Measurements from ENCODE around the gene HOXA6. TPM values are rescaled to one million over a fixed set of nuclear protein-coding genes. Genes with fewer than 3 reads are reported as not detected.

HOXA6 gene
- total RNA-seq, 1 donor from 2014 or later: 22.0 TPM

GRCh38 chr7:27172823-27173510 is 25.4 kb upstream of the HOXA6 start:
- no peak for DNase-seq (ENCODE audit: low read depth)

DNA sequence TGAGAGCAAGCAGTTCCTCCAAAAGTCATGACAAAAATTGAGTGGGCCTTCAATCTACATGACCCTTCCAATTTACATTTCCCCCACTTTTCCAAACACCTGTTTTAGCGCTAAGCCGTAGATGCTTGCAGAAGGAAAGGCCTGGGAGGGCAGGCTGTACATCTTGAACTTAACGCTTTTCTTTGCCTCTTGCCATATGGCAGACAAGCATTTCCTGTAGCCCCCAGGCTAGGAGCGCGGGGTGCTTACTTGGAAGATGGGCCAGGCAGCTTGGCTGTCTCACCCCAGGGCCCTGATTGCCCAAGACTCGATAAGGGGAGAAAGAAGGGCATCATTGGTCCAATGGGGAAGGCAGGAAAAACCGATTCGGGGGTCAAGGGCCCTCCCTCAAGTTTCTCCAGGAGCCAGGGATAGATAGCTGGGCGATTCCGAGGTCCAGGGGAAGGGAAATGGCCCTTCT is 24.8 kb upstream of the HOXA6 start:
- no peak for DNase-seq (ENCODE audit: low read depth)

DNA sequence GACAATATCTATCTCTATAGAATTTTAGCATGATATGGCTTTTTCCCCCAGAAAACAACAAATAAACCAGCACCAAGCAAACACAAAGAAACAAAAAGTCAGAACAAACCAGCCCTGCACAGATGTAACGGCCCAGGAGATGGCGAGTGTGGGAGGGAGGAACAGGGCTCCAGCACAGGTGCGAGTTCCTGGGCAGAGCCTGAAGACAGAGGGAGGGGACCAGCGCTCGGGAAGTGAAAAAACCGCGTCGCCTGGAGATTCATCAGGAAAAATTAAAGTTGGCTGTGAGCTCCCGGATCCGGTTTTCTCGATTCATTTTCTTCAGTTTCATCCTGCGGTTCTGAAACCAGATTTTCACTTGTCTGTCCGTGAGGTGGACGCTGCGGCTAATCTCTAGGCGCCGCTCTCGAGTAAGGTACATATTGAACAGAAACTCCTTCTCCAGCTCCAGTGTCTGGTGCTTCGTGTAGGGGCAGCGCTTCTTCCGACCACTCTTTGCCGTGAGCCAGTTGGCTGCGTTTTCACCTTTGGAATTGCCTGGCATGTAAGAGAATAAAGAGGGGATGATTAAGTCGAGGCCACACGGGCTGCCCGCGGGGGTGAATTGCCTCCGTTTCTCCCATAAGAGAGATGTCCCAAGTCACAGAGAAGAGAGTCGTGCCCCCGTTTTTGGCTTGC is 24.2 kb upstream of the HOXA6 start:
- DNase-seq (ENCODE audit: low read depth): no peak

- no peak for DNase-seq (ENCODE audit: low read depth)
Observed at GRCh38 chr7:27171325-27171636, 23.7 kb upstream of the HOXA6 start.

DNA sequence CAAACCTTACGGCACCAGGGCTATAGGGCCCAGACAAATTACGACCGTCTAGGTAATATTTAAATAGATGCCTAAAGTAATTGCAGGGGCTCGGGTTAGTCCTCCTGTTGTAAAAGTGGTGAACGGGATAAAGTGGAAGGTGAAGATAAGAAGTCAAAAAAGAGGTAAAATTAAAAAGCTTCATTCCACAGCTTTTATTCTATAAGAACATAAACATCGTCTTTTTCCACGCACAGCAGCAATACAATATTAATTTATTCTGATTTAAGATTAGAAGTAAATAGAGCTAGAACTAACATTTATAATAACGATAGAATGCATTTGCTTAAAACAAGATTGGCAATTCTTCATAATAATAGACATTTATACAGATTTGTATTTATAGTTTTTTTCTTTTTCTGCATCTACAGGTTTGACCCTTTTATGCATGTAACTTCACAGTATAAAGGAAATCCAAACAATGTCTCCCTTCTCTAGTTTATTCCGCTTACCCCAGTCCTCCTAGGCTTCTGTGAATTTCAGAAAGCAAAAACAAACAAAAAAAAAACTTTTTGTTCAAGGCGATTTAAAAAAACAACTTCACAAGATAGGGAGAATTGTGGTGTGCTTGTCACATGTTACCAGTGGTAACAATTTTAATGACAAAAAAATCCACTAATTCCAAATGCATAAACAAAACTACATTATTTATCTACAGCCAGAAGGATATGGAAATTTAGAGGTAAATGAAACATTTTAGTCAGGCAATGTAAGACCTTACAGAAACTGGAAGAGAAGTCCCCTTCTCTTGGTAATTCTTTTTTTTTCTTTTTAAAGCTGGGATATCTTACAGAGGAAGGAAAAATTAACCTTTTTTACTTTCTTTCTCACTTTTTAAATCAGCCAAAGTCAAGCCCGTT is 23.1 kb upstream of the HOXA6 start:
- DNase-seq (ENCODE audit: low read depth): no peak

GRCh38 chr7:27169658-27170425 is 22.3 kb upstream of the HOXA6 start:
- DNase-seq (ENCODE audit: low read depth): peak; percentile 61

- no peak for DNase-seq (ENCODE audit: low read depth)
Observed at GRCh38 chr7:27168265-27168947, 20.8 kb upstream of the HOXA6 start.

GRCh38 chr7:27167916-27168264 is 20.3 kb upstream of the HOXA6 start:
- DNase-seq (ENCODE audit: low read depth): no peak

DNA sequence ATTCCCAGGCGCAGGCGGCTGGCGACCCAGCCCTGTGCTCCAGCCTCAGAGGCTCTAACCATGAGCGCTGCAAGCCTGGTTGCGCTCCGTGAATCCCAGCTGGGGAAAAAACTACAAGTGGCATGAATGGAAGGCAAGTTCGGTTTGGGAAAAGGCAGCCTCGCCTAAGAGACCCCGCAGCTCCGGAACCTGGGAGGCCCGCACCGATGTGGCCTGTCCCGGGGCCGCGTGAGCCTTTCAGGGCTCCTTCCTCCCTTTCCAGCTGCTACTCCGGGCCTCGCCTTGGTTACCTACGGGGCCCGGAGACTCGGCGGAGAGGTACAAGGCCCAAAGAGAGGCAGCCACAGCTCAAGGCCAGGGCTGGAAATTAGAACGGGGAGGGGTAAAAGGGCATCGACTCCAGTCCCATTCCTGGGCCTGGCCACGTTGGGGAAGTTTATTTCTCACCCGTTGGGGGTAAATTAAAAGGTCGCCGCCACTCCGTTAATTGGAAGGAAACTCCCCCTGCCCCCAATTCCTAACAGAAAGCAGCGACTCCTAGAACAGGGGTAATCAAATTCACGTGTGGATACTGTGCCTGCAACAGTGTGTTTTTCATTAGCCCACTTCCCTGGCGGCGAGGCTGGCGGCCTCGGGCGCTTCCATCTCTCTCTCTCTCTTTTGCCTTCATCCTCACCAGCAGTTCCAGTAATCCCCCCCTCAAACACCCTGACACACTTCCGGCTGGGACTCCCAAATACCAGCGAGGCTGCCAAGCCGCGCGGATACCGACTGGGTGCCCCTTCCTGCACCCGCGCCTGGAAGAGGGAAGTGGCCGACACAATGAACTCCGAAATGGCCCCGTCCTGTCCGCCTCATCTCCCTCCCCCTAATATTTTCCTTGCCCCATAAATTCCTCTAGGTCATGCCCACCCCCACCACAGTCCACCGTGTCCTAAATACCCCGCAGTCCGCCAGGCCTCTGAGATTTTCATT is 19.2 kb upstream of the HOXA6 start:
- peak; percentile 61 for DNase-seq (ENCODE audit: low read depth)

GRCh38 chr7:27165996-27166530 is 18.5 kb upstream of the HOXA6 start:
- no peak for DNase-seq (ENCODE audit: low read depth)

DNA sequence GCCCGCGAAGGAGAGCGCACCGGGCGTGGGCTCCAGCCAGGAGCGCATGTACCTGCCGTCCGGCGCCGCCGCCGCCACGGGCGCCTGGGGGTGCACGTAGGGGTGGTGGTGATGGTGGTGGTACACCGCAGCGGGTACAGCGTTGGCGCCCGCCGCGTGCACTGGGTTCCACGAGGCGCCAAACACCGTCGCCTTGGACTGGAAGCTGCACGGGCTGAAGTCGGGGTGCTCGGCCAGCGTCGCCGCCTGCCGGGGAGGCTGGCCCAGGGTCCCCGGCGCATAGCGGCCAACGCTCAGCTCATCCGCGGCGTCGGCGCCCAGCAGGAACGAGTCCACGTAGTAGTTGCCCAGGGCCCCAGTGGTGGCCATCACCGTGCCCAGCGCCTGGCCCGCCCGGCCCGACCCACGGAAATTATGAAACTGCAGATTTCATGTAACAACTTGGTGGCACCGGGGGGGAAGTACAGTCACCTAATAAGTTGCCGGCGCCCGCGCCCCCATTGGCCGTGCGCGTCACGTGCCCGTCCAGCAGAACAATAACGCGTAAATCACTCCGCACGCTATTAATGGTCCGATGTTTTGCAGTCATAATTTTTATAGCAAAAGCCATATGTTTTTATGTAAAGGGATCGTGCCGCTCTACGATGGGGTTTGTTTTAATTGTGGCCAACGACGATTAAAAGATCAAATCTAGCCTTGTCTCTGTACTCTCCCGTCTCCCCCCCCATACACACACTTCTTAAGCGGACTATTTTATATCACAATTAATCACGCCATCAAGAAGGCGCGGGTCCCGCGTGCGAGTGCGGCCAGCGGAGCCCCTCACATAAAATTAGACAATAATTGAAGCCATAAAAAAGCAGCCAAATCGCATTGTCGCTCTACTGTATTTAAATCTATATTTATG is 17.8 kb upstream of the HOXA6 start, which contains the start of gene HOXA9:
Gene HOXA9, minus strand, starts transcription at position 449 of the 907 bp plus-strand sequence. Its CDS starts 80 bp downstream, at position 369.
- peak; percentile 80 for DNase-seq (ENCODE audit: low read depth)

DNA sequence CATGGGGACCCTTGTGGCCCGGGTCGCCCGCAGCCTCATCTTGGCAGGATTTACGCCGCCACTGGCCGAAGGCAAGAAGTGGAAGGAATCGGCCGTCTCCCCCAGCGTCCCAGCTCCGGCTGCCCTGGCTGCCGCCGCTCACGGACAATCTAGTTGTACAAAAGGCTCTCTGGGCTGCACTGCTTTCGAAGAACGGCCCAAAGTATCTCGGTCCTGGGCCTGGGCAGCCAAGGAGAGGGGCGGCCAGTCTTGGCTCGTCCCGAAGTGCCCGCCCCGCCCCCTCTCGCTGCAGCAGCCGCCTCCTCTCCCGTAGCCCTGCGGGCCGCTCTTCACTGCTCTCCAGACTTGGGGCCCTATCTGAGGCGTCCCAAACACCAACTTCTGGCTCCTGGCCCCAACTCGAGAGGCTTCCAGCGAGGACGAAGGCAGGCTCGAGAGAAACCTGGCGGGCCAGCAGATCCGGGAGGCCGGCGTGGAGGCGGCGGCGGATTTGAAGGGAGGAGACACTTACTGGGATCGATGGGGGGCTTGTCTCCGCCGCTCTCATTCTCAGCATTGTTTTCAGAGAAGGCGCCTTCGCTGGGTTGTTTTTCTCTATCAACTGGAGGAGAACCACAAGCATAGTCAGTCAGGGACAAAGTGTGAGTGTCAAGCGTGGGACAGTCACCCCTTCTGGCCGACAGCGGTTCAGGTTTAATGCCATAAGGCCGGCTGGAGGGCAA is 17.0 kb upstream of the HOXA6 start:
- DNase-seq (ENCODE audit: low read depth): no peak

- no peak for DNase-seq (ENCODE audit: low read depth)
Observed at GRCh38 chr7:27164045-27164366, 16.4 kb upstream of the HOXA6 start.

DNA sequence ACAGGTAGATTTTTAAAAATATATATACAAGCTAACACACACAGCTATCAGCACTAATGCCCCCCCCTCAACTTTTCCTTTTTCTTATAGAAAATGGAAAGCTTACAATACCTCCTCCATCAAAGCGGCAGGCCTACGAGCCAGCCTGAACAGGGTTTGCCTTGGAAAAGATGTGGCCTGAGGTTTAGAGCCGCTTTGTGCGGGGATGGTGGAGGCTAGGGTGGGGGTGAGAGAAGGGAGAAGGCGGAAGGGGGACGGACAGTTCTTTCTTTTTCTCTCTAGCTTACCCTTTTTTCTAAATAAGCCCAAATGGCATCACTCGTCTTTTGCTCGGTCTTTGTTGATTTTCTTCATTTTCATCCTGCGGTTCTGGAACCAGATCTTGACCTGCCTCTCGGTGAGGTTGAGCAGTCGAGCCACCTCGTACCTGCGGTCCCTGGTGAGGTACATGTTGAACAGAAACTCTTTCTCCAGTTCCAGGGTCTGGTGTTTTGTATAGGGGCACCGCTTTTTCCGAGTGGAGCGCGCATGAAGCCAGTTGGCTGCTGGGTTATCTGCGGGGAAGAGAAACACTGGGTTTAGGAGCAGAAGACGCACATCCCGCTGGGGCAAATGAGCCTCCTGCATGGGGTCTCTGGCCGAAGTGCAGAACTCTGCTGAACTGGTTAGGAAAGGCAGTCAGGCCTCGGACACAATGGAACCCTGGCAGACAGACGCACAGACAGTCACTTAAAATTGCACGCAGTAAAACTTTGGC is 15.9 kb upstream of the HOXA6 start:
- no peak for DNase-seq (ENCODE audit: low read depth)

- no peak for DNase-seq (ENCODE audit: low read depth)
Observed at GRCh38 chr7:27162561-27163287, 15.2 kb upstream of the HOXA6 start.

DNA sequence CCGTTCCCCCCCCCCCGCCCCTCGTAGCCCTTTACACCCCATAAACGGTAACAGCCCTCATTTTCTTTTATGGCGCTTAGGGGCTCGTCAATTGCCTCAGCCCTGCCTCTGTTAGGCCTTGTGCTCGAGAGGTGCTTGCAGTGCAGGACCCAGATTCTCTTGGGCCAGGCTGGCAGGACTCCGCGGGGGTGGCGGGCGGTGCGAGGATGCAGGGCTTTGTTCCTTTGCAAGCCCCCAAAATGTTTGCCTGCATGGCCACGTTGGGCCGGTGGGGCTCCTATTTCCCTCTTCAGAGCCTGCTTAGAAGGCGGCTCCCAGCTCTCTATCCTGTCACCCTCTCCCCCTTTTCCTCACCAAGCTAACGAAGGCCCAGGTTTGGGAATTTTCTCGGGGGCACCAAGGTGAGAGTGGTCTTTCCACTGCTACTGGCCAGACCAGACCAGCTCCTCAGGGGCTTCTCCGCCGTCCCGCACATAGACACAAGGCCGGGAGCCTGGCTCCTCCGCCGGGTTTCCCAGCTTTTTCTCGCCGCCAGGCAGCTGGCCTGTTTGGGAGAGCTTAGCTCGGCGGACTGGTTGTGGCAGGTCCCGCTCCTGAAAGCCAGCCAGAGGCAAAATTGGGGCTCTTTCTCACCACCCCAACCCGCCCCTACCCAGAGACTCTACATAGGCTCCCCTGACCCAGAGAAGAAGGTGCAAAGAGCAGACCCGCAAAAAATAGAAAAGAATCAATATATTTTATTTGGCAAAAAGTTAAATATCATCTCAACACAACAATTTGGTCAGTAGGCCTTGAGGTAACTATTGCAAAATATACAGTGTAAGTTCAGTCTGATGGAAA is 14.4 kb upstream of the HOXA6 start:
- DNase-seq (ENCODE audit: low read depth): no peak
